ENCODE measurements around the gene OSBPL6.

Gene OSBPL6

DNA sequence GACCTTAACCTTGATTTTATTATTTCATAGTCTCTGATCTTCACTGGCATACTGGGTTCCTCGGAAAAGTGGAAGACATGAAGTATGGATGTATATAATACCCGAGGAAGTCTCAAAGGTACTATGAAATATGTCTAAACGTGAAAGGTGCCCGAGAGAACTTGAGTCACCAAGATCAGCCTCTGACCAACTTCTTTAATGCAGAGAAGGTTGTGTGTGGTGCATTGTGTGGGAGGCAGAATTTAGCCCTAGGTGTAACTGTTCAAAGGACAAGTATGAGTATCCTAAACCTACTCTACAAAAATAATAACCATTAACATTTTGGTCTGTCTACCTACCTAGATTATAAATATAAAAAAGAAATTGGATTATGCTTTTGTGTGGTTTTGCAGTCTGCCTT lies 36.1 kb downstream of the OSBPL6 start:
- no peaks in the 10 kb centered on the region for H3K27me3 ChIP-seq (ENCODE audit: control insufficient read depth in 2 of 2, insufficient read depth in 2 of 2, low read length in 2 of 2)
- H3K27ac ChIP-seq (ENCODE audit: low read depth in 2 of 2, low read length in 2 of 2) = no peak overlapping the region
- H3K9me3 ChIP-seq (ENCODE audit: control insufficient read depth in 2 of 2, low read length in 2 of 2) = no peaks in the 10 kb centered on the region
- no peaks in the 10 kb centered on the region for H3K36me3 ChIP-seq (ENCODE audit: control insufficient read depth in 2 of 2, insufficient read depth in 2 of 2, low read length in 2 of 2)
- no peak overlapping the region for H3K4me3 ChIP-seq (ENCODE audit: low read length in 2 of 2)
- H3K9ac ChIP-seq (ENCODE audit: low read depth in 1 of 2, low read length in 2 of 2) = no peak overlapping the region
- no peaks in the 10 kb centered on the region for H3K4me1 ChIP-seq (ENCODE audit: control insufficient read depth in 2 of 2, insufficient read depth in 2 of 2, low read length in 2 of 2)

DNA sequence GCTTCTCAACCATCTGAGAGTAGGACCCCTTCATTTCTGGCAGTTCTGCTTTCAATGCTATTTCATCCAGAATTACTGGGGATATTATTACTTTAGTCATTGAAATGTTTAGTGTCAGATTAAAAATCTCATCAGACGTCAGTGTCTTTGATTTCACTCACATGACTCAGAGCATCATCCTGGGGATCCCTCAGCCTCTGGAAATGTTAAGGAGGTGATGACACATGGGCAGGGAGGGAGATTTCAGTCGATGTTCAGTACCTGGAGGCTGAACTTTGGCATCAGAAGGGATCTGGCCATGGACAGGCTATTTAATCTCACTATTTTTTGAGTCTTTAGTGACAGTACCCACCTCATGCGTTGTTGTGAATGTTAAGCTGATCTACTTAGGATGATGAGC lies 39.1 kb downstream of the OSBPL6 start:
- Histone ChIP-seq H3K27me3 (ENCODE audit: control insufficient read depth in 2 of 2, insufficient read depth in 2 of 2, low read length in 2 of 2) (no peaks in the 10 kb centered on the region), H3K36me3 (ENCODE audit: control insufficient read depth in 2 of 2, insufficient read depth in 2 of 2, low read length in 2 of 2) (no peaks in the 10 kb centered on the region), H3K27ac (ENCODE audit: low read depth in 2 of 2, low read length in 2 of 2) (no peak overlapping the region), H3K4me1 (ENCODE audit: control insufficient read depth in 2 of 2, insufficient read depth in 2 of 2, low read length in 2 of 2) (no peaks in the 10 kb centered on the region), H3K9ac (ENCODE audit: low read depth in 1 of 2, low read length in 2 of 2) (no peak overlapping the region), H3K9me3 (ENCODE audit: control insufficient read depth in 2 of 2, low read length in 2 of 2) (no peaks in the 10 kb centered on the region), H3K4me3 (ENCODE audit: low read length in 2 of 2) (no peak overlapping the region)

GRCh38 chr2:178234648-178235047 lies 40.3 kb downstream of the OSBPL6 start:
- H3K36me3 ChIP-seq (ENCODE audit: control insufficient read depth in 2 of 2, insufficient read depth in 2 of 2, low read length in 2 of 2) = no peaks in the 10 kb centered on the region
- no peak overlapping the region for H3K4me3 ChIP-seq (ENCODE audit: low read length in 2 of 2)
- H3K9me3 ChIP-seq (ENCODE audit: control insufficient read depth in 2 of 2, low read length in 2 of 2) = no peaks in the 10 kb centered on the region
- H3K27me3 ChIP-seq (ENCODE audit: control insufficient read depth in 2 of 2, insufficient read depth in 2 of 2, low read length in 2 of 2) = no peaks in the 10 kb centered on the region
- no peak overlapping the region for H3K27ac ChIP-seq (ENCODE audit: low read depth in 2 of 2, low read length in 2 of 2)
- H3K4me1 ChIP-seq (ENCODE audit: control insufficient read depth in 2 of 2, insufficient read depth in 2 of 2, low read length in 2 of 2) = no peaks in the 10 kb centered on the region
- no peak overlapping the region for H3K9ac ChIP-seq (ENCODE audit: low read depth in 1 of 2, low read length in 2 of 2)

GRCh38 chr2:178237488-178238153 lies 43.3 kb downstream of the OSBPL6 start:
- Histone ChIP-seq H3K4me3 (ENCODE audit: low read length in 2 of 2) (no peak overlapping the region), H3K27me3 (ENCODE audit: control insufficient read depth in 2 of 2, insufficient read depth in 2 of 2, low read length in 2 of 2) (no peaks in the 10 kb centered on the region), H3K9me3 (ENCODE audit: control insufficient read depth in 2 of 2, low read length in 2 of 2) (no peaks in the 10 kb centered on the region), H3K27ac (ENCODE audit: low read depth in 2 of 2, low read length in 2 of 2) (no peak overlapping the region), H3K4me1 (ENCODE audit: control insufficient read depth in 2 of 2, insufficient read depth in 2 of 2, low read length in 2 of 2) (no peaks in the 10 kb centered on the region), H3K9ac (ENCODE audit: low read depth in 1 of 2, low read length in 2 of 2) (no peak overlapping the region), H3K36me3 (ENCODE audit: control insufficient read depth in 2 of 2, insufficient read depth in 2 of 2, low read length in 2 of 2) (no peaks in the 10 kb centered on the region)

DNA sequence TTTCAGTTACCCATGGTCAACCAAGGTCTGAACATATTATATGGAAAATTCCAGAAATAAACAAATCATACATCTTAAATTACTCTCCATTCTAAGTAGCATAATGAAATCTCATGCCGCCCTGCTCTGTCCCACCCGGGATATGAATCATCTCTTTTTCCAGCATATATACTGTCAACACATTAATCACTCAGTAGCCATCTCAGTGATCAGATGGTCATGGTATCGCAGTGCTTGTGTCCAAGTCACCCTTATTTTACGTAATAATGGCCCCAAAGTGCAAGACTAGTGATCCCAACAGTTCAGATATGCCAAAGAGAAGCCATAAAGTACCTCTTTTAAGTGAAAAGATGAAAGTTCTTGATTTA lies 43.8 kb downstream of the OSBPL6 start:
- Histone ChIP-seq H3K27ac (ENCODE audit: low read depth in 2 of 2, low read length in 2 of 2) (no peak overlapping the region), H3K36me3 (ENCODE audit: control insufficient read depth in 2 of 2, insufficient read depth in 2 of 2, low read length in 2 of 2) (no peaks in the 10 kb centered on the region), H3K4me3 (ENCODE audit: low read length in 2 of 2) (no peak overlapping the region), H3K27me3 (ENCODE audit: control insufficient read depth in 2 of 2, insufficient read depth in 2 of 2, low read length in 2 of 2) (no peaks in the 10 kb centered on the region), H3K9ac (ENCODE audit: low read depth in 1 of 2, low read length in 2 of 2) (no peak overlapping the region), H3K4me1 (ENCODE audit: control insufficient read depth in 2 of 2, insufficient read depth in 2 of 2, low read length in 2 of 2) (no peaks in the 10 kb centered on the region), H3K9me3 (ENCODE audit: control insufficient read depth in 2 of 2, low read length in 2 of 2) (no peaks in the 10 kb centered on the region)

- H3K27me3 ChIP-seq (ENCODE audit: control insufficient read depth in 2 of 2, insufficient read depth in 2 of 2, low read length in 2 of 2) = no peaks in the 10 kb centered on the region
- H3K9ac ChIP-seq (ENCODE audit: low read depth in 1 of 2, low read length in 2 of 2) = no peak overlapping the region
- no peaks in the 10 kb centered on the region for H3K9me3 ChIP-seq (ENCODE audit: control insufficient read depth in 2 of 2, low read length in 2 of 2)
- H3K4me3 ChIP-seq (ENCODE audit: low read length in 2 of 2) = no peak overlapping the region
- no peaks in the 10 kb centered on the region for H3K36me3 ChIP-seq (ENCODE audit: control insufficient read depth in 2 of 2, insufficient read depth in 2 of 2, low read length in 2 of 2)
- H3K27ac ChIP-seq (ENCODE audit: low read depth in 2 of 2, low read length in 2 of 2) = no peak overlapping the region
- H3K4me1 ChIP-seq (ENCODE audit: control insufficient read depth in 2 of 2, insufficient read depth in 2 of 2, low read length in 2 of 2) = no peaks in the 10 kb centered on the region
Measured at GRCh38 chr2:178238750-178239149, 44.4 kb downstream of the OSBPL6 start.

GRCh38 chr2:178241844-178242551 lies 47.7 kb downstream of the OSBPL6 start:
- H3K27ac ChIP-seq (ENCODE audit: low read depth in 2 of 2, low read length in 2 of 2) = no peak overlapping the region
- no peaks in the 10 kb centered on the region for H3K36me3 ChIP-seq (ENCODE audit: control insufficient read depth in 2 of 2, insufficient read depth in 2 of 2, low read length in 2 of 2)
- no peak overlapping the region for H3K4me3 ChIP-seq (ENCODE audit: low read length in 2 of 2)
- no peaks in the 10 kb centered on the region for H3K27me3 ChIP-seq (ENCODE audit: control insufficient read depth in 2 of 2, insufficient read depth in 2 of 2, low read length in 2 of 2)
- no peak overlapping the region for H3K9ac ChIP-seq (ENCODE audit: low read depth in 1 of 2, low read length in 2 of 2)
- H3K9me3 ChIP-seq (ENCODE audit: control insufficient read depth in 2 of 2, low read length in 2 of 2) = no peaks in the 10 kb centered on the region
- H3K4me1 ChIP-seq (ENCODE audit: control insufficient read depth in 2 of 2, insufficient read depth in 2 of 2, low read length in 2 of 2) = no peaks in the 10 kb centered on the region

GRCh38 chr2:178242552-178242883 lies 48.2 kb downstream of the OSBPL6 start:
- H3K4me3 ChIP-seq (ENCODE audit: low read length in 2 of 2) = no peak overlapping the region
- H3K4me1 ChIP-seq (ENCODE audit: control insufficient read depth in 2 of 2, insufficient read depth in 2 of 2, low read length in 2 of 2) = no peaks in the 10 kb centered on the region
- H3K9ac ChIP-seq (ENCODE audit: low read depth in 1 of 2, low read length in 2 of 2) = no peak overlapping the region
- H3K9me3 ChIP-seq (ENCODE audit: control insufficient read depth in 2 of 2, low read length in 2 of 2) = no peaks in the 10 kb centered on the region
- no peaks in the 10 kb centered on the region for H3K27me3 ChIP-seq (ENCODE audit: control insufficient read depth in 2 of 2, insufficient read depth in 2 of 2, low read length in 2 of 2)
- H3K27ac ChIP-seq (ENCODE audit: low read depth in 2 of 2, low read length in 2 of 2) = no peak overlapping the region
- H3K36me3 ChIP-seq (ENCODE audit: control insufficient read depth in 2 of 2, insufficient read depth in 2 of 2, low read length in 2 of 2) = no peaks in the 10 kb centered on the region

DNA sequence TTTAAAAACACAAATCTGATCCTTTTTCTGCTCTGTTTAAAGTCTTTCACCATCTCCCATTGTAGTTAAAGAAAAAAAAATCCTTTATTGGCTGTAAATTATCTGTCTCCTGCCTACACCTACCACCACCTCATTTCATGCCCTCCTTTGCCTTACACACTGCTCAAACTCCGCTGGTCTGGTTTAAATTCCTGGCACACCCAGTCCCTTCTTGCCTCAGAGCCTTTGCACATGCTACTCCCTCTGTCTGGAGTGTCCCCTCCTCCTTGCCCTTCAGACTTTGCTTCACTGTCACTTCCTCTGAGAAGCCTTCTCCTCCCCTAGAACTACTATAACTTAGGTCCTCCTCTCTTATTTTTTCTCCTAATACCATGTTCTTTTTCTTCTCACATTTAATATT lies 49.6 kb downstream of the OSBPL6 start:
- Histone ChIP-seq H3K27ac (ENCODE audit: low read depth in 2 of 2, low read length in 2 of 2) (no peak overlapping the region), H3K27me3 (ENCODE audit: control insufficient read depth in 2 of 2, insufficient read depth in 2 of 2, low read length in 2 of 2) (no peaks in the 10 kb centered on the region), H3K4me1 (ENCODE audit: control insufficient read depth in 2 of 2, insufficient read depth in 2 of 2, low read length in 2 of 2) (no peaks in the 10 kb centered on the region), H3K9ac (ENCODE audit: low read depth in 1 of 2, low read length in 2 of 2) (no peak overlapping the region), H3K4me3 (ENCODE audit: low read length in 2 of 2) (no peak overlapping the region), H3K36me3 (ENCODE audit: control insufficient read depth in 2 of 2, insufficient read depth in 2 of 2, low read length in 2 of 2) (no peaks in the 10 kb centered on the region), H3K9me3 (ENCODE audit: control insufficient read depth in 2 of 2, low read length in 2 of 2) (no peaks in the 10 kb centered on the region)

DNA sequence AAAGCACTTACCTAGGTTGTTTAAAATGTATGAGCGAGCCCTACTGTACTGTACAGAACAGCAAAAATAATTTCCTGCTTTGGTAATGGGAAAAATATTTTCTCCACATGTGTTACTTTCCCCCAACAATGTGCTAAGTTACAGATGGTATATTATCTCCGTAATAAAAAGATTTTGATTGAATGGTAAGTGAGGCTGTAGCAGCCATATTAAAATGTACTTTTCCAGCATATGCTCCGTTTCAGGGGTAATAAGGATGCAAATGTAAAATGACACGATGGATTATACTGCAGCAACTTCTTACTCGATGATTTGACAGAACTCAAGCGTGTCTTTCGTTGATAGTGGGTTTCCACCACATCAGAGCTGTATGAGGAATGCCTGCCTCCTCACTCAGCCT lies 50.5 kb downstream of the OSBPL6 start:
- Histone ChIP-seq H3K9ac (ENCODE audit: low read depth in 1 of 2, low read length in 2 of 2) (no peak overlapping the region), H3K9me3 (ENCODE audit: control insufficient read depth in 2 of 2, low read length in 2 of 2) (no peaks in the 10 kb centered on the region), H3K4me1 (ENCODE audit: control insufficient read depth in 2 of 2, insufficient read depth in 2 of 2, low read length in 2 of 2) (no peaks in the 10 kb centered on the region), H3K4me3 (ENCODE audit: low read length in 2 of 2) (no peak overlapping the region), H3K27ac (ENCODE audit: low read depth in 2 of 2, low read length in 2 of 2) (no peak overlapping the region), H3K36me3 (ENCODE audit: control insufficient read depth in 2 of 2, insufficient read depth in 2 of 2, low read length in 2 of 2) (no peaks in the 10 kb centered on the region), H3K27me3 (ENCODE audit: control insufficient read depth in 2 of 2, insufficient read depth in 2 of 2, low read length in 2 of 2) (no peaks in the 10 kb centered on the region)

Data from mucosa of rectum (tissue), 2 donors.